Measurements from ENCODE around the gene TOB1.

TOB1 gene

DNA sequence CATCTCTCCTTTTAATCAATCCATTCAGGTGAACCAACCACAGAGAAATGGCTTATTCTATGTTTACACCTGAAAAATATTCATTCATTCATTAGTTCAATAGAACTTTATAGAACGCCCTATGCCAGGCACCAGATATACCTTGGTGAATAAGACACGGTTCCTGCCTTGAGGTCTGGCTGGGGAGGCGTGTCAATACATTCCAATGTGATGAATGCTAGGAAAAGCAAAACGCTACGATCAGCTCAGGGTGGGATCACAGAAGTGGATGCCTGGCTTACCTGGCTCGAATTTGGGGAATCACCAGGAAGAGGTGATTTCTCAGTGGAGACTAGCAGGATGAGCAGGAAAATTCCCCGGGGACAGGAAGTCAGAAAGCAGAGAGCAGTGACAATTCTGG lies 48.3 kb downstream of the TOB1 start:
- WGBS, 2 experiments: 70 to 72% methylated on average over 7 of the region's 7 CpGs
- H3K4me3 ChIP-seq (ENCODE audit: insufficient read depth, low read depth, low read length): no peak overlapping the region
- H3K36me3 ChIP-seq (ENCODE audit: control insufficient read depth, insufficient read depth, low read length): no peaks in the 10 kb centered on the region

DNA sequence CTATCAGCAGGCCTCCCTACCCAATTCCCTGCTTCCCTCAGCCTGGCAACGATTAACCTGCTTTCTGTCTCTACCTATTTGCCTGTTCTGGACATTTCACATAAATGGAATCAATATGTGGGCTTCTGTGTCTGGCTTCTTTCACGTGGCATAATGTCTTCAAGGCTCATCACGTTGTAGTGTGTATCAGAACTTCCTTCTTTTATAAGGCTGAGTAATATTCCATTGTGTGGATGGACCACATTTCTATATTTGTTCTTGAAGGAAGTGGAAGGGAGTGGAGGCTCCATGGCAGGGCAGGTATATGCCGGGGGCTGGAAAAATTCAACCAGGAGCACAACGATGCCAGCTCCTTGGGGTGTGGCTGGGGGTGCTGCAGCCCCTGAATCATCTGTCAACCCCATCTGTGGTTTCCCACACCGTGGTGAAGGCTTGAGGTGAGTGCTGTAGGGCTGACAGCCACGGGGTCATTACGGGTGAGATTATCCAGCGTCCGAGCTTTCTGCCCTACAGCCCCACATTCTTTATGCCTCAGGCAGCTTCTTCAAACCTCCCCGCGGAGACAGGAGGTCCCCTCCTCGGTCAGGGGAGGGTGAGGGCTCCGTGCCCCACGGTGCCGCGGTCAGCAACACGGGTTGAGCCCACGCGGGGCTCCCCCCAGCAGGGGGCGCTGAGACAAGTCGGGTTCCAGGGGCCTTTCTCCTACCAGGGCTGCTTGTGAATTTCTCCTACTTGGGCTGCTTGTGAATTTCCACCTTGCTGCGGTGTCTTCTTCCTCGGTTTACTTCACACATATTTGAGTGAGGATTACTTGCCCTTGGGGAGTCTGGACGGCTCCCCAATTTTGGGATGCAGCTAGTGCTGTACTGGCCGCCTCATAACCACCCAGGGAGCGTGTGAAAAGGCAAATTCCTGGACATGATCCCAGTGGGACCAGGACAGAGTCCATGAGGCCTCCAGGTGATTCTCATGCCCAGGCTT lies 49.1 kb downstream of the TOB1 start:
- Histone ChIP-seq H3K36me3 (ENCODE audit: control insufficient read depth, insufficient read depth, low read length) (no peaks in the 10 kb centered on the region), H3K4me1 (ENCODE audit: control insufficient read depth, insufficient read depth, low read length) (no peaks in the 10 kb centered on the region), H3K4me3 (ENCODE audit: insufficient read depth, low read depth, low read length) (no peak overlapping the region), H3K27ac (ENCODE audit: insufficient read depth, low read depth, low read length, poor library complexity, severe bottlenecking) (no peak overlapping the region), H3K9me3 (ENCODE audit: control insufficient read depth, low read length) (no peaks in the 10 kb centered on the region), H3K27me3 (ENCODE audit: control insufficient read depth, insufficient read depth, low read length, poor library complexity, severe bottlenecking) (no peaks in the 10 kb centered on the region)
- 48 to 50% methylated on average over 26 to 27 of the region's 27 CpGs for WGBS, 2 experiments

More for the DNA sequence above, 48.3 kb downstream of the TOB1 start:
- Histone ChIP-seq H3K9me3 (ENCODE audit: control insufficient read depth, low read length) (no peaks in the 10 kb centered on the region), H3K27ac (ENCODE audit: insufficient read depth, low read depth, low read length, poor library complexity, severe bottlenecking) (no peak overlapping the region), H3K4me1 (ENCODE audit: control insufficient read depth, insufficient read depth, low read length) (no peaks in the 10 kb centered on the region), H3K27me3 (ENCODE audit: control insufficient read depth, insufficient read depth, low read length, poor library complexity, severe bottlenecking) (no peaks in the 10 kb centered on the region)

DNA sequence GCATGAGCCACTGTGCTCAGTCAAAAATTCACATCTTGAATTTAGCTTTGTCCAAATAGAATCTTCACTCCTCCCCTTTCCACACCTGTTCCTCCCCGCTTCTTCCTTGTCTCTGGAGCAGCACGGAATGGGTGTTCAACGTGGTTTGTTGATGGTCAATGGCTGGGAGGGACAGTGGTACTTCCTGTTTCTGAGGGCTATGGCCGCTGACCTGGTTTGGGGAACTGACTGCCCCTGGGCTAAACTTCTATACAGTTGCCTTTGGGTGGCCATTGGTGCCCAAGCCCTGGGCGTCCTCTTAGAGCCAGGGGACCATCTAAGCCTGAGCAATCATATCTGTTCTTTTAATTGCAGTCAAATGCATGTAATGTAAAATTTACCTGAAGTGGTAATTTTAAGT lies 49.9 kb downstream of the TOB1 start:
- Histone ChIP-seq H3K36me3 (ENCODE audit: control insufficient read depth, insufficient read depth, low read length) (no peaks in the 10 kb centered on the region), H3K27me3 (ENCODE audit: control insufficient read depth, insufficient read depth, low read length, poor library complexity, severe bottlenecking) (no peaks in the 10 kb centered on the region), H3K4me3 (ENCODE audit: insufficient read depth, low read depth, low read length) (no peak overlapping the region), H3K4me1 (ENCODE audit: control insufficient read depth, insufficient read depth, low read length) (no peaks in the 10 kb centered on the region), H3K9me3 (ENCODE audit: control insufficient read depth, low read length) (no peaks in the 10 kb centered on the region), H3K27ac (ENCODE audit: insufficient read depth, low read depth, low read length, poor library complexity, severe bottlenecking) (no peak overlapping the region)
- WGBS, 2 experiments: 86 to 91% methylated on average over 5 of the region's 5 CpGs

DNA sequence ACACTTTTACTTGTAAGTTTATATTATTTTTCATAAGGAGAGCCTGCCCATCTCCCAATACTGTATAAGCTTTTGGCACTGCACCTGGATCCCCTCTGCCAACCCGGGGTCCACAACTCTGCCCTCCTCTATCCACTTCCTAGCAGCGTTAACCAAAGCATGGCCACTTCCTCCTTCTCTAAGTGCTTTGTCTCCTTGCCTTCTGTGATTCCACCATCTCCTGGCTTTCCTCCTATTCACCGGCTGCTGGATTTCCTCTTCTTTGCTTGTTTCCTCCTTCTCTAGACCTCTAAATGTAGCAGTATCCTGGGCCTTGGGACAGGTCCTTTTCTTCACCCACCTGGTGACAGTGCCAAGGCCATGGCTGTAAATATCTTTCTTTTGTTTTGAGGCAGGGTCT lies 50.8 kb downstream of the TOB1 start:
- H3K27me3 ChIP-seq (ENCODE audit: control insufficient read depth, insufficient read depth, low read length, poor library complexity, severe bottlenecking): no peaks in the 10 kb centered on the region
- H3K27ac ChIP-seq (ENCODE audit: insufficient read depth, low read depth, low read length, poor library complexity, severe bottlenecking): no peak overlapping the region
- H3K9me3 ChIP-seq (ENCODE audit: control insufficient read depth, low read length): no peaks in the 10 kb centered on the region
- H3K4me3 ChIP-seq (ENCODE audit: insufficient read depth, low read depth, low read length): no peak overlapping the region
- H3K4me1 ChIP-seq (ENCODE audit: control insufficient read depth, insufficient read depth, low read length): no peaks in the 10 kb centered on the region
- 83 to 84% methylated on average over 3 of the region's 3 CpGs for WGBS, 2 experiments
- H3K36me3 ChIP-seq (ENCODE audit: control insufficient read depth, insufficient read depth, low read length): no peaks in the 10 kb centered on the region

DNA sequence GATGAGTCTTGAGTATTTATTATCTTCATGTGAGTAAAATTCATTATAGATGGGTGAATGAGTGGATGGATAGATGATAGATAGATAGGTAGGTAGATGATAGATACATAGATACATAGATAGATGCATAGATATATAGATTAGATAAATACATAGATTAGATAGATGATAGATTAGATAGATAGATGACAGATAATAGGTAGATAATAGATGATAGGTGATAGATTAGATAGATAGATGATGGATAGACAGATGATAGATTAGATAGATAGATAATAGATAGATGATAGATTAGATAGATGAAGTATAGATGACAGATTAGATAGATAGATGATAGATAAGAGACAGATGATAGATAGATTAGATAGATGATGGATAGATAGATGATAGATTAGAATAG lies 52.6 kb downstream of the TOB1 start:
- Histone ChIP-seq H3K27me3 (ENCODE audit: control insufficient read depth, insufficient read depth, low read length, poor library complexity, severe bottlenecking) (no peaks in the 10 kb centered on the region), H3K4me1 (ENCODE audit: control insufficient read depth, insufficient read depth, low read length) (no peaks in the 10 kb centered on the region), H3K36me3 (ENCODE audit: control insufficient read depth, insufficient read depth, low read length) (no peaks in the 10 kb centered on the region), H3K27ac (ENCODE audit: insufficient read depth, low read depth, low read length, poor library complexity, severe bottlenecking) (no peak overlapping the region), H3K4me3 (ENCODE audit: insufficient read depth, low read depth, low read length) (no peak overlapping the region), H3K9me3 (ENCODE audit: control insufficient read depth, low read length) (no peaks in the 10 kb centered on the region)

All from ectodermal cell (in vitro differentiated cells).